Loucy (cell line): Measurements from ENCODE around the gene LHX6.

ENCODE experiments used
- EZH2phosphoT487 ChIP-seq: fragments of 200-600 bp; IDR thresholded peaks from 2 replicates; pipeline ENCODE4 v1.6.1; 2018; ENCODE audit warnings: antibody characterized with exemption, mild to moderate bottlenecking, moderate library complexity, borderline replicate concordance
- TF ChIP-seq, protein P1 (sequence below): fragments of 200-600 bp; sonication (generic); conservative IDR thresholded peaks from 2 replicates; pipeline ENCODE4 v1.5.1; 2014; ENCODE audit warnings: mild to moderate bottlenecking, antibody characterized with exemption, low read length

DNA sequence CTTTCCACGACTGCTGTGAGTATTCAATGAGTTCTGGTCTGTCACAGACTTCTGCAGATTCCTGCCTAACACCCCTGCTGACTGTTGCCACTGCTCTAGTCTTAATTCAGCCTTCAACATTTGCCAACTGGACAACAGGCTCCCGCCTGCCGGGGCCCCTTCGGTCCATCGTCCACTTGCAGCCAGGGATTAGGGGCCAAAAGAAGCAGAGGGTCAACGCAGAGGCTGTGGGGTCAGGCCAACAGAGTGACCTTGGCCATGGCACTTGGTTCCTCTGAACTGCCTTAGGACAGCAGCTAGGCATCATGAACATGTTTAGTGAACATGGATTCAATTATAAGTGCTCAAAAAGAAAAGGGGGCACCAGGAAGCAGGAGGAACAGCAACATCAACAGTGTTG, 40.4 kb downstream of the LHX6 start:
- TF ChIP-seq, protein P1, sequence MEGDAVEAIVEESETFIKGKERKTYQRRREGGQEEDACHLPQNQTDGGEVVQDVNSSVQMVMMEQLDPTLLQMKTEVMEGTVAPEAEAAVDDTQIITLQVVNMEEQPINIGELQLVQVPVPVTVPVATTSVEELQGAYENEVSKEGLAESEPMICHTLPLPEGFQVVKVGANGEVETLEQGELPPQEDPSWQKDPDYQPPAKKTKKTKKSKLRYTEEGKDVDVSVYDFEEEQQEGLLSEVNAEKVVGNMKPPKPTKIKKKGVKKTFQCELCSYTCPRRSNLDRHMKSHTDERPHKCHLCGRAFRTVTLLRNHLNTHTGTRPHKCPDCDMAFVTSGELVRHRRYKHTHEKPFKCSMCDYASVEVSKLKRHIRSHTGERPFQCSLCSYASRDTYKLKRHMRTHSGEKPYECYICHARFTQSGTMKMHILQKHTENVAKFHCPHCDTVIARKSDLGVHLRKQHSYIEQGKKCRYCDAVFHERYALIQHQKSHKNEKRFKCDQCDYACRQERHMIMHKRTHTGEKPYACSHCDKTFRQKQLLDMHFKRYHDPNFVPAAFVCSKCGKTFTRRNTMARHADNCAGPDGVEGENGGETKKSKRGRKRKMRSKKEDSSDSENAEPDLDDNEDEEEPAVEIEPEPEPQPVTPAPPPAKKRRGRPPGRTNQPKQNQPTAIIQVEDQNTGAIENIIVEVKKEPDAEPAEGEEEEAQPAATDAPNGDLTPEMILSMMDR: no peak
- TF ChIP-seq EZH2phosphoT487: no peak
